ENCODE measurements around the gene CMIP. TPM values are rescaled to one million over a fixed set of nuclear protein-coding genes. Genes with fewer than 3 reads are reported as not detected.

The CMIP gene
- total RNA-seq (2022; extraction: Qiagen RNA extraction) = 99.4 to 126 TPM (median 117 TPM) in 5 replicates

DNA sequence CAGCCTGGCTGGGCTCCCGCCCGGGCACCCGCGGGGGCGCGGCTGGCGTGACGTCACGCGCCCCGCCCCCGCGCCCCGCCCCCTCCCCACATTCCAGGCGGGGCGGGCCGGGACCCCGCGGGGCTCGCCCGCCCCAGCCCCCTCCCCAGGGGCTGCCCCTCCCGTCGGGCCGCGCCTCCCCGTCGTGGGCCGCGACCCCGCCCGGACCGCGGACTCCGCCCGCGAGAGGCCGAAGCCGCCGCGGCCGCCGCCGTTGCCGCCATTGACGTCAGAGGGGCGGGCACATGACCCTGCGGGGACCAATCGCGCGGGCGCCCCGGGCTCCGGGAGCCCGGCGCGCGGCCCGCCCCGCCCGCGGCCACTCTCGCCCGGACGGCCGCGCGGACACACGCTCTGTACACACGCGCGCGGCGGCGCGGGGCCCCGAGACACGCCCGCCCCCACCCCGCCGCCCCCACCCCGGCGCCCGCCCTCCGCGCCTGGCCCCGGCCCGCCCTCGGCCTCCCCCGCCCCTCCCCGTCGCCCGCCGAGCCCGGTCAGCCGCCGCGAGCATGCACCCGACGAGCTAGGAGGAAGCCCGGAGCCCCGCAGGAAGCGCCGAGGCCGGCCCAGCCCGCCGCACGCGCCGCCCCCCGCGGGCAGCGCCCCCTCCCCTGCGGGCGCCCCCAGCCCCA, at the start of gene CMIP:
CMIP (plus strand) TSS at position 361 of the 674 bp plus-strand sequence.

Other genes with a start within 250 kb of the CMIP start
- gene BCO1, start 206.1 kb upstream of the CMIP start, total RNA-seq (2022; extraction: Qiagen RNA extraction) = 0.63 to 1.3 TPM (median 0.97 TPM) in 5 replicates
- gene GAN, start 129.8 kb upstream of the CMIP start, total RNA-seq (2022; extraction: Qiagen RNA extraction) = 2.2 to 2.9 TPM (median 2.6 TPM) in 5 replicates